ENCODE data around the gene TLX1. TPM values are rescaled to one million over a fixed set of nuclear protein-coding genes. Genes with fewer than 3 reads are reported as not detected.
"Not testable (repeated sequence)": the region's sequence is repeated elsewhere in the genome, so short reads cannot be mapped to it uniquely, and the experiment has no call there.

Gene TLX1
- total RNA-seq, 1 donor from 2014 or later, result not detected

- DNase-seq (ENCODE audit: low spot score), result no peak
Measured at GRCh38 chr10:101146392-101147251, 15.5 kb downstream of the TLX1 start.

- DNase-seq (ENCODE audit: low spot score), result no peak
Measured at GRCh38 chr10:101151395-101151794, 20.3 kb downstream of the TLX1 start.

GRCh38 chr10:101152316-101152715 lies 21.2 kb downstream of the TLX1 start:
- no peak for DNase-seq (ENCODE audit: low spot score)

- not testable (repeated sequence) for DNase-seq (ENCODE audit: low spot score)
Measured at GRCh38 chr10:101154506-101154905, 23.4 kb downstream of the TLX1 start.

GRCh38 chr10:101155896-101156295 lies 24.8 kb downstream of the TLX1 start:
- DNase-seq (ENCODE audit: low spot score), result no peak

- DNase-seq (ENCODE audit: low spot score), result no peak
Measured at GRCh38 chr10:101157756-101158458, 26.8 kb downstream of the TLX1 start.

GRCh38 chr10:101158459-101159058 lies 27.5 kb downstream of the TLX1 start:
- DNase-seq (ENCODE audit: low spot score), result no peak

GRCh38 chr10:101161494-101162299 lies 30.6 kb downstream of the TLX1 start:
- DNase-seq (ENCODE audit: low spot score), result no peak

- no peak for DNase-seq (ENCODE audit: low spot score)
Measured at GRCh38 chr10:101162677-101163076, 31.6 kb downstream of the TLX1 start.

GRCh38 chr10:101164020-101164419 lies 32.9 kb downstream of the TLX1 start:
- no peak for DNase-seq (ENCODE audit: low spot score)

- DNase-seq (ENCODE audit: low spot score), result no peak
Measured at GRCh38 chr10:101165736-101166135, 34.6 kb downstream of the TLX1 start.

- no peak for DNase-seq (ENCODE audit: low spot score)
Measured at GRCh38 chr10:101166430-101166829, 35.3 kb downstream of the TLX1 start.

- DNase-seq (ENCODE audit: low spot score), result no peak
Measured at GRCh38 chr10:101172741-101173140, 41.6 kb downstream of the TLX1 start.

- no peak for DNase-seq (ENCODE audit: low spot score)
Measured at GRCh38 chr10:101174319-101174718, 43.2 kb downstream of the TLX1 start.

- no peak for DNase-seq (ENCODE audit: low spot score)
Measured at GRCh38 chr10:101176577-101176976, 45.5 kb downstream of the TLX1 start.

GRCh38 chr10:101182936-101183335 lies 51.8 kb downstream of the TLX1 start:
- DNase-seq (ENCODE audit: low spot score), result no peak

- DNase-seq (ENCODE audit: low spot score), result no peak
Measured at GRCh38 chr10:101183458-101184183, 52.5 kb downstream of the TLX1 start.

All from mesenteric fat pad (tissue), 1 donor.